ENCODE data around the gene VPS35L.
"Not testable (repeated sequence)": the region's sequence is repeated elsewhere in the genome, so short reads cannot be mapped to it uniquely, and the experiment has no call there.

VPS35L gene

GRCh38 chr16:19659554-19659953 lies 104.1 kb downstream of the VPS35L start:
- no peak for DNase-seq

- no peak for DNase-seq
Observed at GRCh38 chr16:19660432-19660831, 104.9 kb downstream of the VPS35L start.

- no peak for DNase-seq
Observed at GRCh38 chr16:19662351-19662750, 106.8 kb downstream of the VPS35L start.

- DNase-seq: no peak
Observed at GRCh38 chr16:19664166-19664565, 108.7 kb downstream of the VPS35L start.

GRCh38 chr16:19665313-19665712 lies 109.8 kb downstream of the VPS35L start:
- not testable (repeated sequence) for DNase-seq

GRCh38 chr16:19666477-19666876 lies 111.0 kb downstream of the VPS35L start:
- DNase-seq: no peak

GRCh38 chr16:19672378-19672777 lies 116.9 kb downstream of the VPS35L start:
- no peak for DNase-seq

- no peak for DNase-seq
Observed at GRCh38 chr16:19674485-19674884, 119.0 kb downstream of the VPS35L start.

GRCh38 chr16:19677402-19677801 lies 121.9 kb downstream of the VPS35L start:
- no peak for DNase-seq

- no peak for DNase-seq
Observed at GRCh38 chr16:19678804-19679203, 123.3 kb downstream of the VPS35L start.

GRCh38 chr16:19679281-19679680 lies 123.8 kb downstream of the VPS35L start:
- DNase-seq: not testable (repeated sequence)

GRCh38 chr16:19680881-19681340 lies 125.4 kb downstream of the VPS35L start:
- DNase-seq: no peak

GRCh38 chr16:19681637-19682036 lies 126.1 kb downstream of the VPS35L start:
- no peak for DNase-seq

- no peak for DNase-seq
Observed at GRCh38 chr16:19683453-19684236, 128.1 kb downstream of the VPS35L start.

GRCh38 chr16:19685176-19685575 lies 129.7 kb downstream of the VPS35L start:
- DNase-seq: no peak

- no peak for DNase-seq
Observed at GRCh38 chr16:19687279-19687678, 131.8 kb downstream of the VPS35L start.

GRCh38 chr16:19688396-19689024 lies 133.0 kb downstream of the VPS35L start:
- no peak for DNase-seq

GRCh38 chr16:19689342-19689741 lies 133.8 kb downstream of the VPS35L start:
- no peak for DNase-seq

- no peak for DNase-seq
Observed at GRCh38 chr16:19690196-19690595, 134.7 kb downstream of the VPS35L start.

GRCh38 chr16:19691161-19691711 lies 135.7 kb downstream of the VPS35L start:
- DNase-seq: no peak

GRCh38 chr16:19694989-19695388 lies 139.5 kb downstream of the VPS35L start:
- DNase-seq: no peak

GRCh38 chr16:19696328-19696727 lies 140.8 kb downstream of the VPS35L start:
- DNase-seq: peak; percentile 88

- no peak for DNase-seq
Observed at GRCh38 chr16:19696961-19697360, 141.5 kb downstream of the VPS35L start.

GRCh38 chr16:19697756-19698318 lies 142.3 kb downstream of the VPS35L start:
- DNase-seq: no peak
